Adipocyte (in vitro differentiated cells): ENCODE data around the gene NOL9.

ENCODE experiments used
- DNase-seq: peaks from one replicate; pipeline ENCODE4 v3.0.0-alpha.2; 2015; ENCODE audit warnings: low read depth
- H3K27me3 ChIP-seq: replicated peaks from 2 replicates; pipeline ENCODE4 v1.7.0; 2013; ENCODE audit warnings: mild to moderate bottlenecking, low read length, moderate library complexity; ENCODE audit not compliant: control insufficient read depth, insufficient read depth
- H3K36me3 ChIP-seq: 2 replicates; pipeline ENCODE4 v1.7.0; 2013; ENCODE audit warnings: low read length, mild to moderate bottlenecking, moderate library complexity; ENCODE audit not compliant: control insufficient read depth, insufficient read depth, severe bottlenecking
- H3K4me1 ChIP-seq: 2 replicates; pipeline ENCODE4 v1.7.0; 2013; ENCODE audit warnings: mild to moderate bottlenecking, low read length, moderate library complexity; ENCODE audit not compliant: control insufficient read depth, insufficient read depth
- H3K4me3 ChIP-seq: 2 replicates; pipeline ENCODE4 v1.7.0; 2013; ENCODE audit warnings: mild to moderate bottlenecking, low read length, moderate library complexity
- H3K9ac ChIP-seq: 2 replicates; pipeline ENCODE4 v1.7.0; 2013; ENCODE audit warnings: mild to moderate bottlenecking, low read length, moderate library complexity
- H3K9me3 ChIP-seq: 2 replicates; pipeline ENCODE4 v1.7.0; 2013; ENCODE audit warnings: mild to moderate bottlenecking, low read length, moderate library complexity; ENCODE audit not compliant: control insufficient read depth

The NOL9 gene

DNA sequence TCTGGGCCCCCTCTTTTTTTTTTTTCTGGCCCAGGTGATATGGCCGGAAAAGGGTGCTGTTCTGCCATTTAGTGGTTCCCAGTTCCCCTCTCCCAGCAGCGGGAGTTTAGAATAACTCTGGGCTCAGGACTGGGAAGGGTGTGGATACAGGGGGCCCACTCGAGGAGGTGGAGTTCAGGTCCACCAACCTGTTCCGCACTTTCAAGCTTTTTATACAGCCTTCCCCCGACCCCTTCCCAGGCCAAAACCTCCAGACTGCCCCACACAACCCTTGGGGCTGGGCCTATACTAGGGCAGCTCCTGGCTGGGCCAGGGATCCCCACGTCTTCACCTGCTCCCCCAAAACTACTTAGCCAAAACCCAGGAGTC, 63.2 kb downstream of the NOL9 start:
- peaks cover 4% of the 10 kb centered on the region for H3K4me1 ChIP-seq
- H3K27me3 ChIP-seq: no peaks in the 10 kb centered on the region
- H3K9me3 ChIP-seq: no peaks in the 10 kb centered on the region
- no peak for DNase-seq
- H3K9ac ChIP-seq: peak overlapping the region; percentile 49
- no peaks in the 10 kb centered on the region for H3K36me3 ChIP-seq
- H3K4me3 ChIP-seq: peak overlapping the region; percentile 76

- H3K4me1 ChIP-seq: peaks cover 4% of the 10 kb centered on the region
- peak overlapping the region; percentile 76 for H3K4me3 ChIP-seq
- H3K36me3 ChIP-seq: no peaks in the 10 kb centered on the region
- H3K9ac ChIP-seq: peak overlapping the region; percentile 49
- peak; percentile 85 for DNase-seq
- no peaks in the 10 kb centered on the region for H3K27me3 ChIP-seq
- H3K9me3 ChIP-seq: no peaks in the 10 kb centered on the region
Observed at GRCh38 chr1:6490181-6491080, 63.9 kb downstream of the NOL9 start.

DNA sequence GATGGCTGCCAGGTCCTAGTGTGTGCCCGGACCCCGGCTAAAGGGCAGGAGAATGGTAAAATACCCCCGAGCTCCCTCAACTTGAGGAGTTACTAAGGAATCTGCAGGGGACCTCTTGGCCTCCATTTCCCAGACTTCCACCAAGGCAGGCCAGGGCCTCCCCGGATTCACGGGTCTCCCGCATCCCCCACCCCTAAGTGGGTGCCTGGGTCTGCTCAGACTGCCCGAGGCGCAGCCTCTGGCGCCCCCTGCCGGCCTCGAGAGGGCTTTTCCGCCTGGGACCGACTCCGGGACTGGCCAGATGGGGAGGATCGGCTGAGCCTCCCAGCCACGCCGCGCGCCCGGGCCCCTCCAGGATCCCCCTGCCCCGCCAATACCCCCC, 64.5 kb downstream of the NOL9 start:
- no peaks in the 10 kb centered on the region for H3K27me3 ChIP-seq
- peak overlapping the region; percentile 76 for H3K4me3 ChIP-seq
- peaks cover 4% of the 10 kb centered on the region for H3K4me1 ChIP-seq
- H3K9ac ChIP-seq: peak overlapping the region; percentile 41
- H3K9me3 ChIP-seq: no peaks in the 10 kb centered on the region
- no peaks in the 10 kb centered on the region for H3K36me3 ChIP-seq
- DNase-seq: peak; percentile 91

DNA sequence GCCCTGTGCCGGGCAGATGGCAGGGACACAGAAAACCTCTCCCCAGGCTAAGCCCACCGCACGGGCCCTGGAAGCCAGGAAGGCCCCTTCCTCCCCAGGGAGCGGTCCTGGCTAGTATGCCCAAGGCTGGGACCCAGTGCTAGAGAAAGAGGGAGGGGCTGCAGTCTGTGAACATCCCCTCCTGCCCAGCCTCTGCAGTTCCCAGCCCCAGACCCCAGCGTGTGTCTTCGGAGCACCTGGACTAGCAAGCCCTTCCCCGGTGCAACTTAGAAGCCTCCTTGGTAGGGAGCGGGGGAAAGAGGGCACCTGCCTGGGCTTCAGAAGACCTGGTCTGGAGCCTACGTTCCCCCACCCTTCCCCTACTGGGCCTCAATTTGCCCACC, 64.9 kb downstream of the NOL9 start:
- Histone ChIP-seq H3K9ac (no peak overlapping the region), H3K36me3 (no peaks in the 10 kb centered on the region), H3K4me3 (no peak overlapping the region), H3K27me3 (no peaks in the 10 kb centered on the region), H3K9me3 (no peaks in the 10 kb centered on the region), H3K4me1 (peaks cover 4% of the 10 kb centered on the region)
- no peak for DNase-seq

- H3K9ac ChIP-seq: no peak overlapping the region
- DNase-seq: no peak
- no peaks in the 10 kb centered on the region for H3K36me3 ChIP-seq
- H3K4me1 ChIP-seq: peaks cover 4% of the 10 kb centered on the region
- H3K4me3 ChIP-seq: no peak overlapping the region
- peaks cover 5% of the 10 kb centered on the region for H3K27me3 ChIP-seq
- H3K9me3 ChIP-seq: no peaks in the 10 kb centered on the region
Observed at GRCh38 chr1:6488602-6489382, 65.5 kb downstream of the NOL9 start.

DNA sequence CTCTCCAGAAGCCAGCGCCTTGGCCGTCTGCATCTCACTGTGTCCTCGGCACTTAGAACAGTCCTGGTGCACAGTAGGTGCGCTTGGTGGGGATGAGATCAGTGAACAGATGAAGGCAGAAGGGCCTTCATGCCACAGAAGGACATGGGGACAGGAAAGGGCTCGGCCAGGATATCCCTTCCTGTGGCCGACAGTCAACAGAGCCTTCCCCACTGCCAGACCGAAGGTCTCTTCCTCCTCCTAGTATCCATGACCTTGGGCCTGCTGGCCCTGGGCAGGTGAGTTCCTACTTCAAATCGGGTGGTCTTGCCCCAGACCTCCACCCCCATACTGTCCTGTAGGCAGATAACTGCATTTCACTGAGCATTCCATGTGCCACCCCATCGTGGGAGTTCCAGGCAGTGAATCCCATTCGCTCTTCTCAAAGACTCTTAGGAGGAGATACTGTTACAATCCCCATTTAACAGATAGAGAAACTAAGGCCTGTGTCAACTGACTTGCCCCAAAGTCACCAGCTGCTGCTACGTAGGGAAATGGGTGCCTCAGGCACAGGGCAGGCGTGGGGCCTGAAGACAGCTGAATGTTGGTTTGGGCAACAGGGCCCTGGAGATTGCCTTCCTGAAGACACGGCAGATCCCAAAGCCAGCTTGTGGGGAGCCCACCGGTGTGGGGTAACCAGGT, 66.4 kb downstream of the NOL9 start:
- no peaks in the 10 kb centered on the region for H3K9me3 ChIP-seq
- H3K4me1 ChIP-seq: peaks cover 4% of the 10 kb centered on the region
- H3K27me3 ChIP-seq: peaks cover 5% of the 10 kb centered on the region
- no peak overlapping the region for H3K9ac ChIP-seq
- no peak overlapping the region for H3K4me3 ChIP-seq
- DNase-seq: no peak
- no peaks in the 10 kb centered on the region for H3K36me3 ChIP-seq

DNA sequence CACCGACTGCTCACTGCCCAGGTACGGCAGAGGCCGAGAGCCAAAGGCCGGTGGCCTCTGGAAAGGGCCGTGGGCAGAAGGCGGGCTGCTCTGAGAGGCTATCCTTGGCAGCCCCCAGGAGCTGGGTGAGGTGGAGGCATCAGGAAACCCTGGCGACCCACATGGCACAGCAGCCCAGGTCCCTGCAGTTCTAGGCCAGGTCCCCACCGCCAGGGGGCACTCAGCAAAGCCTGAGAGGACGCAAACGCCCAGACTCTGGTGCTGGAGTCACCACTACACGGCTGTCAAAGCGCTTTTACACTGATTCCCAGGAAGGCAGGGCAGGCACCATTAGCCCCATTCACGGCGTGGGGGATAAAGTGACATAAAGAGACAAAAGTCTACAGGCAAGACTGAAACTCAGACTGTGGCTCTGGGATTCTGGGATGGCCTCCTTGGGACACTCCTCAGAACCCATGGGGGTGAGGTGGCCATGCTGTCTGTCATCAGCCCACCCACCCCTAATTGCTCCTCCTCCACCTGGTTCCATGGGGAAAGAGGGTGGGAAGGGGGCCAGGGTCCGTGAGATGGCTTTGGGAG, 67.8 kb downstream of the NOL9 start:
- Histone ChIP-seq H3K9ac (no peak overlapping the region), H3K36me3 (no peaks in the 10 kb centered on the region), H3K4me3 (no peak overlapping the region), H3K4me1 (peaks cover 4% of the 10 kb centered on the region), H3K27me3 (peaks cover 5% of the 10 kb centered on the region), H3K9me3 (no peaks in the 10 kb centered on the region)
- DNase-seq: peak; percentile 96

DNA sequence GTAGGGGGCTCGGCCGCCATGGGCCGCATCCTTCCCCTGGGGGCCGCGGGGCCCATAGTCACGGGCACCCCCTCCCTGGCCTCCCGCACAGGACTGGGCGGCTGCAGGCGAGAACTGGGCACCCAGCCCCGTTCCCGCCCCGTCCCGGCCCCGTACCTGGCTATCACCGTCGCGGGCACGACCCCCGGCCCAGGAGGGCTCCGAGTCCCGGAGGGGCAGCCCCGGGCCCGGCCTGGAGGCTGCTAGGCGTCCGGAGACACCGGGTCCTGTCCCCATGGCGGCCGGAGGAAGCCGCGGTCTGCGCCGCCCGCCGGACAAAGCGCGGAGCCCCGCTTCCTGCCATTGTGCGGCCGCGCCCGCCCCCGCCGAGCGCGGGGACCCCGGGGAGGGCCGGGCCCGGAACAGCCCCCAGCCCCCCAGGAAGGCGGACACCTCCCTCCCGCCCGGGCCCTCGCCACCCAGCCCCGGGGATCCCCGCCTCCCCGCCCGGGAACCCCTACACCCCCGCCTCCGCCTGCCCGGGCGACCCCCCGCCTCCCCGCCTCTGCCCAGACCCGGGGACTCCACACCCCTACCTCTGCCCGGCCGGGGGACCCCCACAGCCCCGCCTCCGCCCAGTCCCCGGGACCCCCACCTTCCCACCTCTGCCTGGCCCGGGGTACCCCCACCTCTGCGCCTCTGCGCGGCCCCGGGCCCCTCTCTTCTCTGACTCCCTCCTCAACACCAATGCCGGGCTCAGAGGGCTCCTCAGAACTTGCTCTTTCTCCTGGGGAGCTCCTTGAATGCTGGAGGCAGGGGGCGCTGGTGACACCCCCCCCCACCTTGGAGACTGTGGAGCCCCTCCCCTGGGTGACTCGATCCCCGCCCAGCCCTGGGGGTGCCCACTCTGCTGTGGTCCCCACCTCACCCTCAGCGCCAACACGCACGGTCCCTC, 68.9 kb downstream of the NOL9 start:
- Histone ChIP-seq H3K4me1 (peaks cover 4% of the 10 kb centered on the region), H3K27me3 (peaks cover 5% of the 10 kb centered on the region), H3K4me3 (peak overlapping the region; percentile 44), H3K36me3 (no peaks in the 10 kb centered on the region), H3K9ac (no peak overlapping the region), H3K9me3 (no peaks in the 10 kb centered on the region)
- peak; percentile 52 for DNase-seq

- Histone ChIP-seq H3K9ac (no peak overlapping the region), H3K27me3 (peaks cover 5% of the 10 kb centered on the region), H3K4me3 (peak overlapping the region; percentile 44), H3K36me3 (no peaks in the 10 kb centered on the region), H3K4me1 (no peaks in the 10 kb centered on the region), H3K9me3 (no peaks in the 10 kb centered on the region)
- DNase-seq: no peak
Observed at GRCh38 chr1:6484826-6485167, 69.5 kb downstream of the NOL9 start.

GRCh38 chr1:6483761-6484117, 70.6 kb downstream of the NOL9 start:
- Histone ChIP-seq H3K9ac (no peak overlapping the region), H3K36me3 (no peaks in the 10 kb centered on the region), H3K4me1 (no peaks in the 10 kb centered on the region), H3K9me3 (no peaks in the 10 kb centered on the region), H3K4me3 (no peak overlapping the region), H3K27me3 (peaks cover 5% of the 10 kb centered on the region)
- no peak for DNase-seq
